Endodermal cell (in vitro differentiated cells): ENCODE data around the gene KCNQ1. TPM values are rescaled to one million over a fixed set of nuclear protein-coding genes. Genes with fewer than 3 reads are reported as not detected.

ENCODE experiments used
- DNase-seq: peaks from one replicate; pipeline ENCODE4 v3.0.0-alpha.2; 2017
- H3K27ac ChIP-seq: 2 replicates; pipeline ENCODE4 v1.5.1; 2013; ENCODE audit warnings: mild to moderate bottlenecking, low read depth, low read length, moderate library complexity
- H3K27me3 ChIP-seq: 2 replicates; pipeline ENCODE4 v1.6.1; 2013; ENCODE audit warnings: mild to moderate bottlenecking, low read length, moderate library complexity; ENCODE audit not compliant: insufficient read depth, control insufficient read depth, poor library complexity, severe bottlenecking
- H3K36me3 ChIP-seq: 2 replicates; pipeline ENCODE4 v1.7.0; 2013; ENCODE audit warnings: mild to moderate bottlenecking, low read length, moderate library complexity; ENCODE audit not compliant: control insufficient read depth, insufficient read depth
- H3K4me1 ChIP-seq: one replicate; pipeline ENCODE4 v1.7.0; 2013; ENCODE audit warnings: low read length; ENCODE audit not compliant: control insufficient read depth, insufficient read depth
- H3K4me3 ChIP-seq: 2 replicates; pipeline ENCODE4 v1.5.1; 2013; ENCODE audit warnings: mild to moderate bottlenecking, low read length, moderate library complexity
- H3K9ac ChIP-seq: 2 replicates; pipeline ENCODE4 v1.6.1; 2013; ENCODE audit warnings: mild to moderate bottlenecking, low read length, moderate library complexity; ENCODE audit not compliant: poor library complexity, severe bottlenecking; ENCODE audit errors: extremely low read depth
- H3K9me3 ChIP-seq: 2 replicates; pipeline ENCODE4 v1.6.1; 2013; ENCODE audit warnings: mild to moderate bottlenecking, low read length, moderate library complexity; ENCODE audit not compliant: control insufficient read depth
- H3K27ac Mint-ChIP-seq: 2 replicates; pipeline ENCODE4 v1.8.0; 2020; ENCODE audit warnings: mixed read lengths
- H3K27me3 Mint-ChIP-seq: 2 replicates; pipeline ENCODE4 v1.8.0; 2021; ENCODE audit warnings: mild to moderate bottlenecking, mixed read lengths; ENCODE audit not compliant: insufficient read depth
- H3K36me3 Mint-ChIP-seq: 2 replicates; pipeline ENCODE4 v1.8.0; 2020; ENCODE audit warnings: low read depth, mixed read lengths
- H3K4me1 Mint-ChIP-seq: 2 replicates; pipeline ENCODE4 v1.8.0; 2020; ENCODE audit warnings: mixed read lengths
- H3K4me3 Mint-ChIP-seq: 2 replicates; pipeline ENCODE4 v1.8.0; 2020; ENCODE audit warnings: mild to moderate bottlenecking, moderate library complexity, mixed read lengths
- H3K9me3 Mint-ChIP-seq: 2 replicates; pipeline ENCODE4 v1.8.0; 2020; ENCODE audit warnings: mild to moderate bottlenecking, mixed read lengths
- CTCF ChIP-seq: fragments of 200-600 bp; sonication (generic); conservative IDR thresholded peaks from 2 replicates; pipeline ENCODE4 v1.5.0; 2021; ENCODE audit warnings: antibody characterized with exemption, mild to moderate bottlenecking
- WGBS, 2 experiments: methylation state at CpG; one replicate each; pipeline versions ENCODE4 v1.1.5 to v1.1.7; 2013; ENCODE audit warnings: missing lambda C conversion rate in 2 of 2, mixed read lengths in 1 of 2; ENCODE audit not compliant: insufficient coverage in 1 of 2, insufficient read length in 1 of 2; 5-methylcytosine and 5-hydroxymethylcytosine counted together
- total RNA-seq, 2 donors: library from RNA; stranded (reverse); fragmentation: NEBNext Ultra II Directional in 1 of 2; extraction: Animal tissue kit (Norgen Biotek cat#: 25700) in 1 of 2; gene quantifications; 2 replicates in 1 of 2; 3 replicates in 1 of 2; pipeline ENCODE4 v1.2.1, GENCODE V29; 2021

The KCNQ1 gene
- total RNA-seq, 2 donors from 2014 or later, result 1.8 to 3.5 TPM

GRCh38 chr11:2452321-2453012, 7.7 kb downstream of the KCNQ1 start:
- Histone ChIP-seq H3K9ac (no peak overlapping the region), H3K27me3 (peaks cover 70% of the 10 kb centered on the region), H3K4me1 (no peaks in the 10 kb centered on the region), H3K36me3 (no peaks in the 10 kb centered on the region), H3K27ac (peak overlapping the region; percentile 8), H3K4me3 (no peak overlapping the region), H3K9me3 (no peaks in the 10 kb centered on the region)
- Mint-ChIP-seq H3K36me3 (no peaks in the 10 kb centered on the region), H3K4me1 (no peaks in the 10 kb centered on the region), H3K4me3 (no peak overlapping the region), H3K27ac (no peak overlapping the region), H3K9me3 (peaks cover 4% of the 10 kb centered on the region), H3K27me3 (peaks cover 90% of the 10 kb centered on the region)
- WGBS, 2 experiments, result 50 to 68% methylated on average over 12 to 20 of the region's 20 CpGs
- no peak for DNase-seq
- TF ChIP-seq CTCF, result no peak

DNA sequence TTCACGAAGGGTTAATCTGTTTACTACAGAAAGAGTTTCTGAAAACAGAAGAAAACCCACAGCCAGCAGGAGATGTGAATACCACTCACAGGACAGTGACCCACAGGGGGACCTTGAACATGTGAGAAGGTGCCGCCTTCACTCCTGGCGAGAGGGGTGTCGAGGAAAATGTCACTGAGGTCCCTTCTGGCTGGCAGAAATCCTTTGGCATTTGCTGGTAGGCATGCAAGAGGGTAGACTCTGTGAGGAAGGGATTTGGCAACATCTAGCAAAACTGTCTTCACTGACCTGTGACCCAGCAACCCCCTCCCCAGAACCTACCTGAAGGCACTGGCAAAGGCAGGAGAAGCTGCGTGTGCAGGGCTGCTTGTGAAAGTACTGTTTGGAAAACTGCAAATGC, 8.6 kb downstream of the KCNQ1 start:
- WGBS, 2 experiments, result 91 to 95% methylated on average over 5 of the region's 5 CpGs
- H3K27me3 ChIP-seq, result peaks cover 70% of the 10 kb centered on the region
- peaks cover 90% of the 10 kb centered on the region for H3K27me3 Mint-ChIP-seq

GRCh38 chr11:2458321-2458720, 13.5 kb downstream of the KCNQ1 start:
- WGBS, 2 experiments, result 91 to 93% methylated on average over 12 to 13 of the region's 13 CpGs
- Mint-ChIP-seq H3K4me1 (no peaks in the 10 kb centered on the region), H3K4me3 (no peak overlapping the region), H3K9me3 (peaks cover 4% of the 10 kb centered on the region), H3K27me3 (peaks cover 55% of the 10 kb centered on the region), H3K27ac (no peak overlapping the region), H3K36me3 (no peaks in the 10 kb centered on the region)
- DNase-seq, result peak; percentile 27
- H3K4me3 ChIP-seq, result no peak overlapping the region
- no peak overlapping the region for H3K27ac ChIP-seq
- no peak overlapping the region for H3K9ac ChIP-seq
- H3K36me3 ChIP-seq, result no peaks in the 10 kb centered on the region
- H3K9me3 ChIP-seq, result no peaks in the 10 kb centered on the region
- H3K4me1 ChIP-seq, result no peaks in the 10 kb centered on the region
- no peak for TF ChIP-seq CTCF
- peaks cover 39% of the 10 kb centered on the region for H3K27me3 ChIP-seq

More for the DNA sequence above, 8.6 kb downstream of the KCNQ1 start:
- H3K9me3 Mint-ChIP-seq, result peaks cover 4% of the 10 kb centered on the region
- H3K36me3 Mint-ChIP-seq, result no peaks in the 10 kb centered on the region
- H3K4me3 ChIP-seq, result no peak overlapping the region
- no peaks in the 10 kb centered on the region for H3K9me3 ChIP-seq
- no peak overlapping the region for H3K27ac Mint-ChIP-seq
- H3K4me1 ChIP-seq, result no peaks in the 10 kb centered on the region
- H3K4me3 Mint-ChIP-seq, result no peak overlapping the region
- H3K9ac ChIP-seq, result no peak overlapping the region
- H3K36me3 ChIP-seq, result no peaks in the 10 kb centered on the region
- no peak for TF ChIP-seq CTCF
- H3K27ac ChIP-seq, result no peak overlapping the region
- DNase-seq, result no peak
- no peaks in the 10 kb centered on the region for H3K4me1 Mint-ChIP-seq
